HEK293T (cell line): ENCODE data around the gene RAB11A.
"Not testable (repeated sequence)": the region's sequence is repeated elsewhere in the genome, so short reads cannot be mapped to it uniquely, and the experiment has no call there.

Source experiments
- CTBP1 ChIP-seq: fragments of 450-650 bp; IDR thresholded peaks from 2 replicates; pipeline ENCODE4 v1.6.1; 2016; ENCODE audit warnings: borderline replicate concordance
- ELF4 ChIP-seq: fragments of 450-650 bp; IDR thresholded peaks from 2 replicates; pipeline ENCODE4 v1.6.1; 2017; ENCODE audit warnings: antibody characterized with exemption
- FOXA1 ChIP-seq: fragments of 450-650 bp; IDR thresholded peaks from 2 replicates; pipeline ENCODE4 v1.6.1; 2016; ENCODE audit warnings: mild to moderate bottlenecking
- L3MBTL2 ChIP-seq: fragments of 450-650 bp; conservative IDR thresholded peaks from 2 replicates; pipeline ENCODE4 v1.6.1; 2016; ENCODE audit warnings: mild to moderate bottlenecking
- SP1 ChIP-seq: fragments of 450-650 bp; IDR thresholded peaks from 2 replicates; pipeline ENCODE4 v1.6.1; 2017
- SUZ12 ChIP-seq: fragments of 450-650 bp; IDR thresholded peaks from 2 replicates; pipeline ENCODE4 v1.6.1; 2016; ENCODE audit warnings: mild to moderate bottlenecking

- TF ChIP-seq SP1, CTBP1, L3MBTL2, FOXA1, SUZ12, ELF4: not testable (repeated sequence)
Measured at GRCh38 chr15:65871886-65872285, 2.6 kb downstream of the RAB11A start.
